ENCODE measurements around the gene PBX2.

DNA sequence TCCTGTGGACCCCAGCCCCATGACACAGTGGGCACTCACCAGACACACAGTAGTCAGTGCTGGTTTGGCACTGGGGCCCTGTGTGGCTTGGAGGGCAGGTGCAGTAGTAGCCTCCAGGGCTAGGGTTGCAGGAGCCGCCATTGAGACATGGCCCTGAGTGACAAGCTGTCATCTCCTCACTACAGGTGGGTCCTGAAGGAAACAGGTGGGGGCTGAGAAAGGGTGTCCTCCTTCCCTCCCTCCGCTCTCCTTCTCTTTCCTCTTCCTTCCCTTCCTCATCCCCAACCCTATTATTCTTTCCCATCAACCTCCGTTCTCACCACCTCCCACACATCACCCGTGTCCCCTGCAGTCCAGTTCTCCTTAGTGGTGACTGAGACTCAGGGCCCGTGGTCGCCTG lies 23.6 kb upstream of the PBX2 start:
- TF ChIP-seq, protein P1, sequence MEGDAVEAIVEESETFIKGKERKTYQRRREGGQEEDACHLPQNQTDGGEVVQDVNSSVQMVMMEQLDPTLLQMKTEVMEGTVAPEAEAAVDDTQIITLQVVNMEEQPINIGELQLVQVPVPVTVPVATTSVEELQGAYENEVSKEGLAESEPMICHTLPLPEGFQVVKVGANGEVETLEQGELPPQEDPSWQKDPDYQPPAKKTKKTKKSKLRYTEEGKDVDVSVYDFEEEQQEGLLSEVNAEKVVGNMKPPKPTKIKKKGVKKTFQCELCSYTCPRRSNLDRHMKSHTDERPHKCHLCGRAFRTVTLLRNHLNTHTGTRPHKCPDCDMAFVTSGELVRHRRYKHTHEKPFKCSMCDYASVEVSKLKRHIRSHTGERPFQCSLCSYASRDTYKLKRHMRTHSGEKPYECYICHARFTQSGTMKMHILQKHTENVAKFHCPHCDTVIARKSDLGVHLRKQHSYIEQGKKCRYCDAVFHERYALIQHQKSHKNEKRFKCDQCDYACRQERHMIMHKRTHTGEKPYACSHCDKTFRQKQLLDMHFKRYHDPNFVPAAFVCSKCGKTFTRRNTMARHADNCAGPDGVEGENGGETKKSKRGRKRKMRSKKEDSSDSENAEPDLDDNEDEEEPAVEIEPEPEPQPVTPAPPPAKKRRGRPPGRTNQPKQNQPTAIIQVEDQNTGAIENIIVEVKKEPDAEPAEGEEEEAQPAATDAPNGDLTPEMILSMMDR (IDR thresholded peaks at IDR 0.05), result no peak
- no peak for TF ChIP-seq POLR2A (IDR thresholded peaks at IDR 0.05)
- TF ChIP-seq EP300 (IDR thresholded peaks at IDR 0.05), result no peak

Measured in tibial nerve (tissue), 4 donors.